SIG-M5 treated with dmso at 0.1 percent for 504 hours (cell line): ENCODE data around the gene CADPS.
A peak's percentile ranks its signal among the peaks of the same experiment; 100 is the strongest.

ENCODE experiments used
- DNase-seq: peaks from one replicate; lab custom pipeline; 2025; ENCODE audit not compliant: unreplicated experiment; lab: John Stamatoyannopoulos, UW

Gene CADPS

DNA sequence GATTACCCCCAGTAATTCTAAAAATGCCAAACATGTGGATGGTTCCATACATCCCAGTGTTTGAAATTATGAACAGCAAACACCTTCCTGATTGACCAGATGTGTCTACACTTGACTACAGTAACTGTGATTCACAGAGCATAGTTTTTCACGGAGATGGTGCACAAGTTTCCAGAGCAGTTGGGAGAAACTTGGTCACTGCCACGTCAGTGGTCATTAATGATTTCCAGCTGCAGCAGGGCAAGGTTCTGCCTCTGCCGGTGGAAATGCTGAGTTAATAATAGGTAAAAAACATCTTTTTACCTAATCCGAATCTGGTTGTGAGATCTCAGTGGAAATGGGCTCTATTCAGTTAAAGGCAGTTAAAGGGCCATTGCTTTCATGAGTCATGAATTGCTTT, 347.7 kb downstream of the CADPS start:
- no peak for DNase-seq

DNA sequence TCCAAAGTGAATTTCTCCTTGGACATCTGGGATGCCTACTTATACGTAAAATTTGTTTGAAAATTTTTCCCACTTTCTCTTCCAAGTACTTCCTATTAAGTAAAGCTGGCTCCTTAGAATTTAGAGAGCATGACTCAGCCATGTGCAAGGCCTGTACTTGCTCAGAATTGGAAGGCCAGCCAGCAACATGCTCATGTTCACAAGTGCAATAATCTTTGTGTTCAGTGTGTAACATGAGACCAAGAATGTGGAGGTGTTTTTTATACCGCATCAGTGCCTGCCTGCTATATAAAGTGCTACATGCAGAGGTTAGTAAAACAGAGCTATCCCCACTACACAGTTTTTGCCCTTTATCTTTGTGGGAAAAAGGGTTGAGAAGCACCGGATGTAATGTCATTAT, 349.9 kb downstream of the CADPS start:
- DNase-seq = no peak

DNA sequence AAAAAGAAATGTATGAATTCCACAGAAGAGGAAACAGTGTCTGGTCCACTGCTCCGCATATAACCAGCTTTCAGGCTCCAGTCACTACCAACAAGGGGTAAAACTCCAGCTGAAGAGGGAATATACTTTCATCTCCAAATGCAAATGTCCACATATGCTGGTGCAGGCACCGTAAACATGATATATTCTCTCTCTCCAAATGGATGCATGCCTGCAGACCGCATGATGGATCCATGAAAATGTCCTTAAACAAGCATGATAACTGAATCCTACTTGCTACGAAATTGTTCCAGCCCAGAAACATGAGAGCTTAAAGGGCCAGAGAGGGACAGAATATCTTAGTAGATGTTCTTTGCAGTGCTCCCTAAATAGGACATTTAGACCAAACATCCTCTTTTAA, 351.5 kb downstream of the CADPS start:
- no peak for DNase-seq

DNA sequence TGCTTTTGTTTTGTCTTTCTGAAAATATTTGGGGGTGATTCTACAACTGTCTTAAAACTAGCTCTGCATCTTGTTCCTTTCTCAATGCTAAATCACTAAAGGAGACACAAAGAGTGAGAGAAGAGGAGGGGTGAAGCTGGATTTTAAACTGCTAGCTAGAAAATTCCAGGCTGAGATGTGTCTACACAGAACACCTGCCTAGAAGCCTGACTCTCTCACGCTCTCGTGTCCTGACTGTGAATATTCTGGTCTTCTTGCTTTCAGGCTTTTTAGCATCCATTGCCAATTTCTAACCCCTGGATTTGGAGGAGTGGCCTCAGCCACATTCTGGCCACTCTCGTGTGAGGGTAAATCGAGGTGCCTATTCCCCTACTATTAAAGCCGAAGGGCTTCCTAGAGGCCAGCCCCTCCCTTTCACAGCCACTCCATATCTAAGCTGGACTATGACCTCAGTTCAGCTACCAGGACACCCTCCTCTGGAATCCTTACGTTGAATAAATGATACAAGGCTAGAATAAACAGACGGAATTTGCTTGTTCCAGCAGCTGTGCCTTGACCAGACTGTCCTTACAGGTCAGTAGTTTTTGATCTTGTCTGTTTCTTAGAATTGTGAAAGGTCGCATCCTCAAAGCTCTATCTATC, 353.6 kb downstream of the CADPS start:
- DNase-seq = no peak

DNA sequence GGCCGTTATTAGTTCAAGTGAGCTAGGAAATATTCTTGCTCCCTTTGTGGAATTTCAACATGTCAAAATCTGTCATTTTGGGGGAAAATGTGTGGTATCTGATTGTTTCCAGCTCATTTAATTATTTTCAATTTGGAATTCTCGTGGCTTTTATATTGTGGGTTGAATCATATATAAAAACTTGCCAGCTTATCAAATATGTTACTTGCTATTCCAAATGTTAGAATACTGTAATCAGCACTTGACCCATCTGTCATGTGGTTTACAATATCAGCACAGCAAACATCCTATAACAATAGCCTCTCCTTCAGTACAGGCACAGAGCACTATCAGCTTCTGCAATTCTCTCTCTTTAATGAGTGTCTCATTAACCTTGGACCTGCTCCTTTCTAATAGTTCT, 371.7 kb downstream of the CADPS start:
- no peak for DNase-seq

DNA sequence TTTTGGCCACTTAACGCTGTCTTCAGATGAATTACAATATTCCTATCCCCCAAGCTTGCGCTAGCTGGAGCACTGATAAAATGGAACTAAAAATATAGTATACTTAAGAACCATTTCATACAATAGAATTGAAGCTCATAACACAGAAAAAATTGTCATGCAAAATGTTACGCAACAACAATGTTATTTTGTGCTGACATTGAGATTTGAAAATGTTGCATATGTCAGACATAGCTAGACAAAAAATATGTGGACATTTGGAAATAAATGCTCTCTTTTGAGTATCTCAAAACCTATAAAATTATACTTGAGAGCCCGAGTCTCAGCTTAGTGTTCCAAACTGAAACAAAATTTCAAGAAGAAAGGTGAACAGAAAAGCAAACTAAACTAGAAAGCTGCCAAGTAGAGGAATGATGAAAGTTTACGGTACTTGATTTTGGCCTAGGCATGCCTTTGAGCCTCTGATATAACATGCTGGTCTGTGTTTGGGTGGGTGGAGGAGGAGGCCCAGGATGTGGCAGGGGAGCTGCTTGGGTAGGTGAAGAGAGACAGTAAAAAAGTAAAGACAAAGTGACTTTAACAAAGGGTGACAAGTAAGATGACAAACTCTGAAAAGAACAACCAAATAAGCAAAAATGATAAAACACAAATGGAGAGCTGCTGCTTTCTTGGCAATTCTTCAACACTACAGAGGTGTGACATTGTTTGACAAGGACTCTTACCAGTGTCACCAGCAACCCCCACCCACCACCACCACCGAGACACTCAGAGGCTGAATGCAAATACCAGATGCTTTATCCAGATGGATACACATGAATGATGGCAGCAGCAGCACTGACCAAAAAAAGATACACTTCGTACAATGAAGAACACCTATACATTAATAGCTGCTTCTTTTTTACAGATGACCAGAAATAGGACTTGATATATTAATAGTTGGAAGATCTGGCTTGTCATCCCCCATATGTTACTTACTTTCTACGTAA, 372.6 kb downstream of the CADPS start:
- no peak for DNase-seq

DNA sequence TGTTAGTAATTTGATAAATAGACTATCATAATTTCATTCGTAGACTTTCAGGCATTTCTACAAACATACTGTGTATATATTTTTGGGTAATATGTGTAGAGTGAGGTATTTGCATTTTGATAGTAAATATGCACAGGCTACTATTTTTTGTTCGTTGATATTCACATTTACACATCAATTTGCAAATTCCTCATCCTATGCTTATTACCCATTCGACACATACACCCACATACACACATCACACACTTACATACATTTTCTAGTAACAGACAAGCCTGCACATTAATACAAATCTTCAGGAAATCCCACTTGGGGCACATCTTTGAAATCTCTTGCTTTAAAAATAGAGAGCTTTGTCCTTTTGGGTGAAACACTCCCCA, 373.9 kb downstream of the CADPS start:
- no peak for DNase-seq

DNA sequence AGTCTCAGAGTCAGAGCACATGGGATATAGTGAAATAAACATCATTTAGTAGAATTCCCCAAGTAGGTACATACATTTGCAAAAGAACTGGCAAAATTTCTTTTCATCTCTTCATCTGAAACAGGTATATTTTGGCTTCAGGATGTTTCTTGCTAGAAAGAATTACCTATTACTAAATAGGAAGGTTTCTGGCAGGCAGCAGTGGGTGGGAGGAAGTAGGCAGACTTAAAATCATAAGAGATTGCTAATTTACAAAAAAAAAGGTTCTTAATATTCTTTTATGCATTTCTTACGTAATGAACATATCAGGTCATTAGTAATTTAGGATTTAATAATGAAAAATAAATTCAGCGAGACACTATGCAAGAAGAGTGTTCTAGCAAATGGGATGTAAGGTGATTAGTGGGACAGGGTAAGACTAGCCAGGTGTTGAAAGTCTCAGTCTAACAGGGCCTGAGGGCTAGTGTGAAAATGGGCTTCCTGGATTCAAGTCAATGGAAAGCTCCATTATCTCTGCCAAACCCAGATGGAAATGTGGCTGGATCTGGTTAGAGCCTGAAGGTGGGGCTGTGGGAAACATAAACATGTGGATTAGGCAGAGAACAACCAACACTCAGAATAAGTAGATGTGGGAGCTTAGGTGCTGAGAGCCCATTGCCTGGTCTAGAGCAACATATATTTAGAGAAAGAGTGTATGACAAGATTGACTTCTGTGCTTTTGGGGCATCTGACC, 374.5 kb downstream of the CADPS start:
- no peak for DNase-seq

DNA sequence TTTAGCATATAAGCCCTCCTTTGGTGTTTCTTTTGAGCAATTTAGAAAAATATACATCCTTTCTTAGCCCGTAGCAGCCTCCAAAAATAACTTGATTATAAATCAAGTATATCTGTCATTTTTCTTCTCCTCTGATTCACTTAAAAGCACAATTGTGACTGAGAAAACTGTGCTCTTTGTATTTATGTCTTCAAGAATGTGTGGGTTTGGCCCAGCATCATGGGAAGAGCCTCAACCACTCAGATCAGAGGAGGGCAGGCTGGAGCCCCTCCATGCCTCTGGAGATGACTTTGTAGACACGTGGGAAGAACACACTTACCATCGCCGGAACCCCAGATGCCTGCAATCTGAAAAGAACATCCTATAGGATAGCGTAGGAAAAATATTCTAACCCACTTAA, 378.1 kb downstream of the CADPS start:
- no peak for DNase-seq

DNA sequence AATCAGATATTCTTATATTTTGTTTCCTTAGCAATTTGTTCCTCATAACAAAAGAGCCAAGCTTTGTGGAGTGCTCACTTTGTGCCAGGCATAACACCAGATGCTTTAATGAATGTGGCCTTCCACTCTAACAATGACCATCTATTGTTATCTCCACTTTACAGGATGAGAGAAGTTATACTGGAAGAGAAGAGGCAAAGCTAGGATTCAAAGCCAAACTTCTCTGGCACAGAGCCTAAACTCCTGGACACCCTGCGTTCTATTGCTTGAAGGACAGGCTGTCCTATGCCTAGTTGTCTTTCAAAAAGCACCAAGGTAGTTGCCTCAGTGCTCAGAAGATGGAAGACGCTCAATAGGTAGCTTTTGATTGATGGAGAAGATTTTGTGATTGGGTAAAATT, 378.7 kb downstream of the CADPS start:
- no peak for DNase-seq

DNA sequence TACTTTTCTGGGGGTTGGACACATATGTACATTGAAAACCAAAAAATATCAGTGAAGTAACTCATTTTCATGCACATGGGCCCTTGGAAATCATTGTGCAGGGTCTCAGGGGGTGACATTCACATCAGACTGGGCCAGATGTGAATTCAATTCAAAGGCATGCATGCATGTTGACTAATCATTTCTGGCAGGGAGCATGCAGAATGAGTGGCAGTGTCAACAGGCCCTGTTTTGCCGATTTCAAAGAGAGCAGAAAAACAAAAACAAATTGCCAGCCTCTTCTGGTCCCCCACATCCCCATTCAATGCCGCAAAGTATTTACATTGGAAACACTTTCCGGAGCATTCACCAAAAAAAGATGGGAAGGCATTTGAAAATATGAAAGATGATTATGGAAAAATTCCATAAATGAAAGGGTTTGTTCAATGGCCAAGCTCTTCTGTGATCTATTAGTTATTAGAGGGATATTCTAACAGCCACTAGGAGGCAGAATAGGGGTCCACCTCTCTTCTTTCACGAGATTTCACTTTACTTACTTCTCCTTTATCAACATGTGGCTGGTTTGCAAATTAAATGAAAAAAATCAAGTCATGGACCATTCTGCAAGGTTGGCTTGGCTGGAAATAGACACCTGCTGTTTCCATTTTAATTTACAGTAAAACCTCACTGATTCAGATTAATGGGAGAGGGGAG, 382.0 kb downstream of the CADPS start:
- DNase-seq = peak; percentile 6

DNA sequence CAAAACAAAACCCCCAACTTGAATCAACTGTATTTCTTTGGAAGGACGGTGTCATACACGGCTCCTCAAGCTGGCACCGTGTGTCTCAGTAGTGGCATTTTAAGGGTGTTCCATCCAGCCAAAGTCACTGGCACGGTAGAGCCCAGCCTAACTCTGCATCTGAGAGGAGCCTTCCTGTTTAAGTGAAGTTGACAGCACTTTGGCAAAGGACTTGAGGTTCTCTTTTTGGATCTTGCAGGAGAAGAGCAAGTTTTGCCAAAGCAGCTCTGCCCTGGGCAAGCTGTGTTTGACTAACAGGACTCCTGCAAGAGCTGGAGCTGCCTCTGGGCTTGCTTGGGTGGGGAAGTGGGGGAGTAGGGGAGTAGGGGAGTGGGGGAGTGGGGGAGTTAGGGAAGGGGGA, 392.3 kb downstream of the CADPS start:
- no peak for DNase-seq

DNA sequence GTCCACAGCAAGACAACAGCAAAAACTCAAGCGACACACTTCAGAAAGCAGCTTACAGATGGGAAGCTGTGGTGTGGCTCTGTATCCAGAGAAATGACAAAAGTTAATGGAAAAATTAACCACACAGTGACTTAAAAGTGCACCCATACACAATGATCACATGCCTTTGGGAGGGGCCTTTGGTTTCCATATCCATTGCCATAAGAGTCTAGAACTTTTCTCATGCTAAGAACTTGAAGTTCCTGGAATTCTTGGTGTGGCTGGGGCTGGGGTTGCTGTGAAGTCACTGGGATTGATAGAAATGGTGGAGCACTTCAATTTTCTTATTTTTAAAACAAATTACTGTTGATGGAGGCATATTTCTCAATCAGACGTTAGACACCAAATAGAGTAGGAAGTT, 393.3 kb downstream of the CADPS start:
- no peak for DNase-seq

DNA sequence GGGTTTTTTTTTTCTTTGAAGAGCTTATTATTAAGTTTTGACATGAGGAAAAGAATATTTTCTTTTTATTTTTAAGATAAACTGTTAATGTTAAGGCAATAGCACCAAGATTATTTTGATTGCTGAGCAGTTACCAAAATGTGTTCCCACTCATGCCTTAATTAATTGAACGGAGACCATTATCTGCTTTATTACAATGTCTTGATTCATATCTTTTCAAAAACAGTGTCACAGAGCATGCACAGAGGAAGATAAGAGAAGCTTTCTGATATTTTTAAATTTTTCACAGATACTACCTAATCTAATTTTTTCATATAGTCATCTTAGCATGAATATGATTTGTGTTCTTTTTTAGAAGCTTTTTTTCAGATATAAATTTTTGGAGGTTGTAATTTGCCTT, 395.2 kb downstream of the CADPS start:
- DNase-seq = no peak

DNA sequence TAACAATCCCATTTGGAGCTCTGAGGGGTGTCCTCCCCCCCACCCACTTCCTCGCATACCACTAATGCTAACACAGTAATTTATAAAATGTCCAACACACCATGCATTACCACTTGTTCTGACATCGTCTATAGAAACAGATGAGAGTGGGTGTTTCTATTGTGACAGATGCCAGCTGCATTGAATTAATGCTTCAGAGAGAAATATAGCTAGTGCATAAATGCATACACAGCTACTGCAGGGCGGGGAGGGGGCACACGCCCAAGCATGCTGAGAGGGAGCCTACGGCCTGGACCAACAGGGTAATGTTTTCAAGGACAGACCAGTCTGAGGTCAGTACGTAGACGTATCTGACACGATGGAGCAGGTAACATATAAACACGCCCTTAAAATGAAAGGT, 395.9 kb downstream of the CADPS start:
- no peak for DNase-seq

DNA sequence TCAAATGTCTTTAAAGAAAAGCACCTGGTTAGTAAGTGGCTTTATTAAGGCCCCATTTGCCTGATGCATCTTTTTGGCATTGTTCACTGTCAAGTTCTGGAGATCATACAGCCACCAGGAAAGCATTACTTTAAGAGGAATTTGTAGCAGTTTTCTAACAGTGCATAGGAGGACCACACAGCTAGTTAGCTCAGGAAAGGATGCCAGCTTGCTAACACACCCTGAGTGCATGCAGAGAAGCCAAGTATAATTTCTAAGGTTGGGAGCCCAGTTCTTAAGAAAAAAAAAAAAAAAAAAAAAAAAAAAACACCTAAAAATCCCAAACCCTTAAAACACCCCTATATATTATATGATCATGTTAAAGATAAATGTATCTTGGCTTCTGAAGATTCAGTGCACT, 399.9 kb downstream of the CADPS start:
- DNase-seq = no peak

DNA sequence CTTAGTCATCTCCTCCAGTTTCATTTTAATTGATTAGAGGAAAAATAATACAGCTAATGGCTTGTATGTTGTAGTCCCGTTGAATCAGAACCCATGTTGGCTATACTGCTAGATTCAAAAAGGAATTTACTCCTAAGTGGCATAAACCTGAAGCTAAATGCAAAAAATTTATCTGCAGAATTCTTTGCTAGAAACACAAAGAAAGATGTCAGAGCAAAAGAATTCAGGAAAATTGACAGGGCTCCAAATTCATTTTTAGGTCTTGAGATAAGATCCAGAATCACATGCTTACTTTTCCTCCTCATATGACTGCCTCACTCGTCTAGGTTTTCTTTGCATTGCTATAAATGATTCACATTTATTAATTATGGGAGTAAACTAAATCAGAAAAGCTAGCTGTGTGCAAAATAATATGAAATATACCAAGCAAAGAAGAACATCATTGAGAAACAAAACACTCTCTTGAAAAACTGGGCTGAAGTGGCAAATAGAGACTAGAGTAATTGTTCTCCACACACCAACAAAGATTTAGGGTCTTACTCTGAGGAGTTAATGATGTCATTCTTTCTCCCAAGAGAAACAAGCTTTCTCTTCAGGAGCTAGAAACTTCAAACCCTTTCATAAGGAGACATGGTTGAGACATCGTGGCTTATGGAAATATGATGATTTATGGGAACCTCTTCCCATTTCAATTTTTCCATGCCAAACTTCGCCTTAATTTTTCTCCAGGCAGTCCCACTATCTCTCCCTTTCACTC, 407.1 kb downstream of the CADPS start:
- DNase-seq = no peak

DNA sequence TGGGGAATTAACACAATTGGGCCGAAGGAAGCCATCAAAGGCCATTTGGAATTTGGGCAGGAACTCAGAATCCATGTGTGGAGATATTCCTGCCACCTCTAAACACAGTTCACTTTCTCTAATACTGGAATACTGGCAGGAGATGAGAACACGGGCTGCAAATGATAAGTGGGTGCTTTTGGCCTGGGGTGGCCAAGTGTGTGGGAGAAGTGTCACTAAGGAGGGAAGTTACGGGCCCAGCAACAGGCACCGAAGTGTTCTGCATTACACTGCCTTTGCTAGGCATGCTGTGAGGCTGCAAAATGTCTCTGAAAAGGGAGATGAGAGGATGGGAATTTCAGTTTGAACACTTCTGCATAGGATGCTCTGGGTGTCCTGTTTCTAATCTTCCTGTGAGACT, 412.4 kb downstream of the CADPS start:
- no peak for DNase-seq

DNA sequence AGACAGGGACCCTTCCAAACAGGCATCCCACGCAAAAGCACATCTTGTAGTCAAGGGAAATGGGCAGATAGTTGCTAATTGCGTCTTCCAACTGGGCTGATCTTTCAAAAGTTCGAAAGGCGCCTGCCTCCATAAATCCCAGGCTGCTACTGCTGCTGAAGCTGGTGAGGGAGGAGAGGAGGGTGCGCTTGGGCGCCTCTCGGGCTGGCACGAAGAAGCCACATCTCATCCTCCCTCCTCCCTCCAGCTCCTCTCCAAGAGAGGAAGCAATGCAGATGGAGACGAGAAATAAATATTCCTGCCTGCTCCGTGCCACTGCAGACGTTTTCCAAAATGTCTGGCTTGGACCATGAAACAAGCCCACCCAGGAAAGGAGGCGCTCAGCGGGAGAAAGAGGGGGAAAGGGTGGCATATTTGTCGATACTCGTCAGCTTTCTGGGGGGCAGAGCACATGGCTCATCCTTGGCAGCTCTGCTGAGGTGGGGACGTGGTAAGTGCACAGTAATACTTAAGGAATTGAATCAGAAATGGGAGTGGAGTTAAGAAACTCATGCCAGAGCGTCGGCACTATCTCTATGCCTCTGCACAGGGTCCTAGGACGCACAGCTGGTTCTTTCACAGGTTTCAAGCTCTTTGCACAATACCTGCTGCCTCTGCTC, 413.0 kb downstream of the CADPS start:
- DNase-seq = no peak

DNA sequence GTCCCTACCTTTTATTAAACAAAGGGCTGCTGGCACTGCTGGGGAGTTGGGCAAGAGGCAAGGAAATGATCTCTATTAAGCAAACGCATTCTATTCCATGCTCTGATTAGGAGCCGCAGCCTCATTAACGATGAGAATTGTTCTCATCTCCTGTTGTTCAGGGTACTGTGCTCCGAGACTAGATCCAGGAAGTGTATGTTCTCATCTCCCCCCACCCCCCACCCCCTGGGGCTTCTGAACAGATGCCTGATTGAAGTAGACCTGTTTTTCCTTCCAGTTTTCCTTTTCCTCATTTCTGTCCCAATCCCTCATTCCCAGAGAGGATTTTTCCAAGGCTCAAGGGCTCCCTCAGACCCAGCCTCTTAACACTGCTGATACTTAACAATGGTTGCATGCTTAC, 420.3 kb downstream of the CADPS start:
- no peak for DNase-seq
